ENCODE results near the gene ZNF14. TPM values are rescaled to one million over a fixed set of nuclear protein-coding genes. Genes with fewer than 3 reads are reported as not detected.
"Not testable (repeated sequence)": the region's sequence is repeated elsewhere in the genome, so short reads cannot be mapped to it uniquely, and the experiment has no call there.

ZNF14 gene
- polyA plus RNA-seq (2012; ENCODE audit: insufficient read depth, insufficient read length) = 3.3 TPM

DNA sequence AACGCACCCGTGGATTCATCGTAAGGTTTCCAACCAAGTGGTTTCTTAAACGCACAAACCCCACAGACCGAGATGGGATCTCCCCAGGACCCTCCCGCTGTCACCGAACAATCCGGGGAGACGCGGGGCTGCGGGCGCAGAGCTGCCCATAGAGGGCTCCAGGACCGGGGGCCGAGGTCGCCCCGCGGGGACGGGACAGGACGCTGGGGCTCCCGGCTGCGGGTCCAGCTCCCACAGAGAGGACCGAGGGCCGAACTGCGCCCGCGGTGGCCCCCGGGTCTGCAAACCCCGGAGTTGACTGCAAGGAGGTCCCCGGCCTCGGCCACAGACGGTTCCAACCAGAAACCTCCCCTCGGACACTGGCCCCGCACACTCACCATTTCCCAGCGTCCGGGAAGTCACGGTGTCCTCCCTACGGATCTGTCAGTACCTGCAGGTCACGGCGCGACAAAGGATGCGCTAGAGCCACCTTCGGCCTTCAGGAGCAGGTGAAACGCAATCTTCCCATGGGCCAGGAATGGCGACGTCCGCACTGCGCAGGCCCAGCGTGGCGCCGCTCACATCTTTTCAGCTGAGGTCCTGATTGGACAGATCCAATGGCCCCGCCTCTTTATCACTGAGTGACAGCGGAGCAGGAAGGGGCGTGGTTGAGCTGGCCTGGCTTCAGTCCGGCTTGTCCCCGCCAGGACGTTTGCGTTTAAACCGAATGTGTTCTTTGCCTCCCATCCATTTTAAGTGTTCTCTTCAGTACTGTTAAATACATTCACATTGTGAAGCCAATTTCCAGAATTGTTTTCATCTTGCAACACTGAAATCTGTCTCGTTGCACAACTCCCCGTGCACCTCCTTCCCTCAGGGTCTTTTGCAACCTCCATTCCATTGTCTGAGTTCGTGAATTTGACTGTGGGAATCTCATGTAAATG lies at the start of gene ZNF14:
Gene ZNF14, minus strand, starts transcription at position 534 of the 923 bp plus-strand sequence. Its CDS starts 154 bp downstream, at position 380.
- DNase-seq (ENCODE audit: low read depth, low spot score) = peak; percentile 92

DNA sequence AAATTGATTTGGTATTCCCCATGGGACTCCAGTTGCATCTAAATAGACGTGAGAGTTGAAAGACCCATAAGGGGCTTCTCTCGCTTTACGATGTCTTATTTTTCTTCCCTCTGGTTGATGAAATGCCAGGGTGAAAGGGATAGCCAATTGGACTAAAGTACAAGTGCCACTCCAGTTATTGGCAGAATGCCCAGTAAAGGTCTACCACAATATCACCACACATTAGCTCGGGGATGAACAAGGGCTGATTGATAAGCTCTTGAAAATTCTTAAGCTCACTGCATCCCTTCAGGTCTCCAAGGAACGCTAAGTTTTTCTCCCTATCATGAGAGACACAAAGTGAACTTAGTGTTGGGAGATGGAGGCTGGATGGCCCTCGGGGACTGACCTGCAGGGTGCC lies 48.9 kb upstream of the ZNF14 start:
- H3K4me3 ChIP-seq (ENCODE audit: low read length); DNase-seq (ENCODE audit: low read depth, low spot score): not testable (repeated sequence)

More for the DNA sequence above, at the start of gene ZNF14:
- peak within 1 kb of the TSS; percentile 95 for H3K4me3 ChIP-seq (ENCODE audit: low read length)

GRCh38 chr19:19778666-19779065 lies 45.8 kb upstream of the ZNF14 start:
- DNase-seq (ENCODE audit: low read depth, low spot score) = no peak

GRCh38 chr19:19777692-19778091 lies 44.8 kb upstream of the ZNF14 start:
- DNase-seq (ENCODE audit: low read depth, low spot score) = no peak
- H3K4me3 ChIP-seq (ENCODE audit: low read length) = peak overlapping the region; percentile 97; the same call in 1 of the 2 replicates

More at GRCh38 chr19:19778666-19779065, 45.8 kb upstream of the ZNF14 start:
- no peak overlapping the region for H3K4me3 ChIP-seq (ENCODE audit: low read length)

DNA sequence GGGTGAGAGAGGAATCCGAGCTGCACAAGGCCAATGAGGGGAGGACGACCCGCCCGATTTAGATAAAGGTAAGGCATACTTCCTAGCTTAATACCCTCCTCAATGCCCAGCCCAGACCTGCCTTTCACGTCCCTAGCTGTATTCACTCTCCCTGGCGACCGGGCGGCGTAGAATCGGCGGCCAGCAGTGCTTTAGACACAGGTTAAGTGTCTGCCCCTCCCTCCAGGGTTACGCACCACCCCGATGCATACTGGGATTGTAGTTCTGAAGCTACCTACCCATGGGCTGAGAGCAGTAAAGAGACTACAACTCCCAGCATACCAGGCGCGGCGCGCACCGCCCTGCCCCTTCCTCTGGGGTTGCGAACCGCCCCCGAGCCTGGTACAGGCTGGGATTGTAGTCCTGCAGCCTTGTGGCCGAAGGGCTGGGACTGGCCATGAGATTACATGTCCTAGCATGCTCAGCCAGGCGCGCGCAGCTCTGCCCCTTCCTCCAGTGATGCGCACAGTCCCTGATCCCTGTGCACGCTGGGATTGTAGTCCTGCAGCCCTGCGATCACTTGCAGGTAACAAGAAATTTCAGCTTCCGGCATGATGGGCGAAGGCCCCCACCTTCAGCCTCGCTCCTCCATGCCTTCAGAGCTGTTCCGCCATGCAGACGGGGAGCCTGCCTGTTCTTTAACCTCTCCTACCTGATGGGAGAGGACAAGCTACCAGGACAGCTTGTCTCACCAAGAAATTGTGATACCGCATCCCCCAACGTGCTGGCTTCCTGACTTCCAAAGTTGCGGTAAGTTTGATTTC lies 43.5 kb upstream of the ZNF14 start:
- H3K4me3 ChIP-seq (ENCODE audit: low read length) = peak overlapping the region; percentile 97
- peak; percentile 89 for DNase-seq (ENCODE audit: low read depth, low spot score)

GRCh38 chr19:19775891-19776205 lies 42.9 kb upstream of the ZNF14 start:
- no peak for DNase-seq (ENCODE audit: low read depth, low spot score)
- peak overlapping the region; percentile 97 for H3K4me3 ChIP-seq (ENCODE audit: low read length)

GRCh38 chr19:19774354-19775033 lies 41.6 kb upstream of the ZNF14 start:
- peak; percentile 48 for DNase-seq (ENCODE audit: low read depth, low spot score)
- H3K4me3 ChIP-seq (ENCODE audit: low read length) = no peak overlapping the region

- not testable (repeated sequence) for H3K4me3 ChIP-seq (ENCODE audit: low read length); DNase-seq (ENCODE audit: low read depth, low spot score)
Observed at GRCh38 chr19:19771963-19772362, 39.1 kb upstream of the ZNF14 start.

DNA sequence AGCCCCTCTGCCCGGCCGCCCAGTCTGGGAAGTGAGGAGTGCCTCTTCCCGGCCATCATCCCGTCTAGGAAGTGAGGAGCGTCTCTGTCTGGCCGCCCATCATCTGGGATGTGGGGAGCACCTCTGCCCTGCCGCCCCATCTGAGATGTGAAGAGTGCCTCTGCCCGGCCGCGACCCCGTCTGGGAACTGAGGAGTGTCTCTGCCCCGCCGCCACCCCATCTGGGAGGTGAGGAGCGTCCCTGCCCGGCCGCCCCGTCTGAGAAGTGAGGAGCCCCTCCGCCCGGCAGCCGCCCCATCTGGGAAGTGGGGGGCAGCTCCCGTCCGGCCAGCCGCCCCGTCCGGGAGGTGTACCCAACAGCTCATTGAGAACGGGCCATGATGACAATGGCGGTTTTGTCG lies 37.1 kb upstream of the ZNF14 start:
- H3K4me3 ChIP-seq (ENCODE audit: low read length); DNase-seq (ENCODE audit: low read depth, low spot score): not testable (repeated sequence)

DNA sequence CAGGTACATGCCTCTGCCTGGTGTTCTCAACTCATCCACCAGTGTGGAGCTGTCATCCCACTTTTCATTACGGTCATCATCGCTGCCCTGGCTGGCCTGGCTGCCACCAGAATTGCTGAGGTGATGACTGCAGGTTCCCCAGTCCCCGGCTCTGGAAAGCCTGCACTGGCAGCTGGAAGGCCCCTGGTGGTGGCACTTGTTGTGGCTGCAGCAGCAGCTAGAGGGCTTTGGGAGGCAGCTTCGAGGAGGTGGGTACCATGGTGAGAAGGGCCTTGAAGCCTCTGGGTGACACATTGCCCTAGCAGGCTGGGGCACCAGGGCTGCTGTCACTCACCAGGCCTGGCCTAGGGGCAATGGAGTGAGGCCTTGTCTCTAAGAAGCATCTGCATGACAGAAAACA lies 25.3 kb upstream of the ZNF14 start:
- no peak overlapping the region for H3K4me3 ChIP-seq (ENCODE audit: low read length)
- no peak for DNase-seq (ENCODE audit: low read depth, low spot score)

GRCh38 chr19:19752760-19753403 lies 20.0 kb upstream of the ZNF14 start:
- DNase-seq (ENCODE audit: low read depth, low spot score) = no peak

GRCh38 chr19:19751846-19752245 lies 18.9 kb upstream of the ZNF14 start:
- H3K4me3 ChIP-seq (ENCODE audit: low read length) = no peak overlapping the region
- no peak for DNase-seq (ENCODE audit: low read depth, low spot score)

More at GRCh38 chr19:19752760-19753403, 20.0 kb upstream of the ZNF14 start:
- H3K4me3 ChIP-seq (ENCODE audit: low read length) = no peak overlapping the region

GRCh38 chr19:19750842-19751790 lies 18.2 kb upstream of the ZNF14 start:
- no peak overlapping the region for H3K4me3 ChIP-seq (ENCODE audit: low read length)

DNA sequence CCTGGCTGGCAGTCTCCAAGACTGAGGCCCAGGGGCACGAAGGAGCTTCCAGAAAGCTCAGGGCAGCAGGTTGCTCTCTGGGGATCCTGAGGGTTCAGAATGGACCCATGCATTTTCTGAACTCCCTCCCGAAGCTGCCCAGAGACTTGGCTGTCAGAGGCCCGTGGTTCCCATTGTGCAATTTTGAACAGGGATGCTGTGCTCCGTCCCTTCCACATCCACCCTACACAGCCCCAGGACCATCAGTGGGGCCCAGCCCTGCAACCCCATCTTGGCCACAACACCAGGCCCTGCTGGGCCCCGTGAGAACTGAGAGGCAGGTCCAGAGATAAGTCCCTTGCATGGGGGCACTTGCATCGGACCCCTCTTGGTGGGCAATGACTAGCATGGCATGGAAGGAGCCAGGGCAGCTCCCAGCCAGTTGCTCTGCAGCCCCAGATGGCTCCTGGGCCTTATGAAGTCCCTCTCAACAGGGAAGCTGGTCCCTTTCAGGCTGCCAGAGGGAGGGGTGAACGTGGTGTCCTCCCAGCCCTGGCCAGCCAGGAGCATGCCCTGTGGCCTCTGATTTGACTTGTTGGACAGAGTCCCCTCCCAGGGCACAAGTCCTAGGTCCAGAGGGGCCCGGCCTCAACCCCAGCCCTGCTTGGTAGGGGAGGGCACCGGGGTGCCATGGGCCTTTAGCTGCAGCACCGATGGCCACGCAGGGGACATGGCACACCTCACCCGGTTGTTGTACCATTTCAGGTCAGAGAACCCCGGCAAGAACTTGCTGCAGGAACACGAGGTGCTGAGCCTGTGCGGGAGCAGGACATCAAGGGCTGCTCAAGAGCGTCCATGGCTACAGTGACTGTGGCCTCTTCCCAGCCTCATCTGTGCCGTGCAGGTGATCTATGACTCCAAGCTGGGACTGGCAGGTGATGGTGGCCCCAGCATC lies 17.3 kb upstream of the ZNF14 start:
- DNase-seq (ENCODE audit: low read depth, low spot score) = no peak
- no peak overlapping the region for H3K4me3 ChIP-seq (ENCODE audit: low read length)

More at GRCh38 chr19:19750842-19751790, 18.2 kb upstream of the ZNF14 start:
- DNase-seq (ENCODE audit: low read depth, low spot score) = no peak

GRCh38 chr19:19749117-19749907 lies 16.4 kb upstream of the ZNF14 start:
- H3K4me3 ChIP-seq (ENCODE audit: low read length) = no peak overlapping the region
- no peak for DNase-seq (ENCODE audit: low read depth, low spot score)
